ENCODE data around the gene SGPP2.

SGPP2 gene

DNA sequence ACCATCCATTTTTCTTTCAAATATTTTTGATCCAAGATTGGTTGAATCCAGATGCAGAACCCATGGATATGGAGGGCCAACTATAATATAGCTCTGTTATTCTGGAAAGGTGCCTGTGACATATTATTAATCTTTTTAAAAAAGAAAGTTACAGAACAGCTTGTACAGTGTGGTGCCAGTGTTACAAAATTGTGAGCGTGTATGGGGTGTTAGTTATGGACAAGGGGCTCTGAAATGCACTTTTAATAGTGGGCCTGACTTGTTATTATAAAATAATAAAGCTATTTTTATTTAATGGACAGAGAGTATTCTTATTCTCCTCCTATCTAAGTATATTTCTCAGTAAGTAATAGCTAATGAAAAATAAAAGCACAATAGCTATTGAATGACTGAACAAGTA, 120.3 kb downstream of the SGPP2 start:
- Histone ChIP-seq H3F3A (ENCODE audit: insufficient read depth, low read length) (no peaks in the 10 kb centered on the region), H3K9ac (ENCODE audit: low read length) (no peak overlapping the region), H3K9me3 (replicated peaks; ENCODE audit: insufficient read depth, low read length) (no peaks in the 10 kb centered on the region), H3K4me3 (ENCODE audit: low read length) (no peak overlapping the region), H3K4me1 (ENCODE audit: low read length) (no peaks in the 10 kb centered on the region), H3K9me2 (replicated peaks; ENCODE audit: insufficient read depth, low read length) (no peaks in the 10 kb centered on the region), H4K20me1 (ENCODE audit: insufficient read depth, low read length) (no peaks in the 10 kb centered on the region), H3K27me3 (replicated peaks; ENCODE audit: insufficient read depth, low read length) (no peaks in the 10 kb centered on the region), H3K36me3 (replicated peaks; ENCODE audit: insufficient read depth, low read length) (no peaks in the 10 kb centered on the region), H2AFZ (ENCODE audit: low read length) (no peak overlapping the region), H3K27ac (ENCODE audit: low read length) (no peak overlapping the region), H3K4me2 (ENCODE audit: low read depth, low read length) (no peak overlapping the region), H3K79me2 (ENCODE audit: low read length) (no peaks in the 10 kb centered on the region)
- TF ChIP-seq EZH2 (optimal IDR thresholded peaks at IDR 0.05; ENCODE audit: low read depth, low read length) (no peak), EZH2phosphoT487 (IDR thresholded peaks at IDR 0.05; ENCODE audit: low read length) (no peak)
- TF ChIP-seq, protein P1, sequence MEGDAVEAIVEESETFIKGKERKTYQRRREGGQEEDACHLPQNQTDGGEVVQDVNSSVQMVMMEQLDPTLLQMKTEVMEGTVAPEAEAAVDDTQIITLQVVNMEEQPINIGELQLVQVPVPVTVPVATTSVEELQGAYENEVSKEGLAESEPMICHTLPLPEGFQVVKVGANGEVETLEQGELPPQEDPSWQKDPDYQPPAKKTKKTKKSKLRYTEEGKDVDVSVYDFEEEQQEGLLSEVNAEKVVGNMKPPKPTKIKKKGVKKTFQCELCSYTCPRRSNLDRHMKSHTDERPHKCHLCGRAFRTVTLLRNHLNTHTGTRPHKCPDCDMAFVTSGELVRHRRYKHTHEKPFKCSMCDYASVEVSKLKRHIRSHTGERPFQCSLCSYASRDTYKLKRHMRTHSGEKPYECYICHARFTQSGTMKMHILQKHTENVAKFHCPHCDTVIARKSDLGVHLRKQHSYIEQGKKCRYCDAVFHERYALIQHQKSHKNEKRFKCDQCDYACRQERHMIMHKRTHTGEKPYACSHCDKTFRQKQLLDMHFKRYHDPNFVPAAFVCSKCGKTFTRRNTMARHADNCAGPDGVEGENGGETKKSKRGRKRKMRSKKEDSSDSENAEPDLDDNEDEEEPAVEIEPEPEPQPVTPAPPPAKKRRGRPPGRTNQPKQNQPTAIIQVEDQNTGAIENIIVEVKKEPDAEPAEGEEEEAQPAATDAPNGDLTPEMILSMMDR (IDR thresholded peaks at IDR 0.05; ENCODE audit: low read length): no peak
- no peak for DNase-seq

GRCh38 chr2:222545823-222546795, 121.8 kb downstream of the SGPP2 start:
- TF ChIP-seq EZH2phosphoT487 (IDR thresholded peaks at IDR 0.05; ENCODE audit: low read length) (no peak), EZH2 (optimal IDR thresholded peaks at IDR 0.05; ENCODE audit: low read depth, low read length) (no peak)
- TF ChIP-seq, protein P1 (IDR thresholded peaks at IDR 0.05; ENCODE audit: low read length): no peak
- DNase-seq: no peak

DNA sequence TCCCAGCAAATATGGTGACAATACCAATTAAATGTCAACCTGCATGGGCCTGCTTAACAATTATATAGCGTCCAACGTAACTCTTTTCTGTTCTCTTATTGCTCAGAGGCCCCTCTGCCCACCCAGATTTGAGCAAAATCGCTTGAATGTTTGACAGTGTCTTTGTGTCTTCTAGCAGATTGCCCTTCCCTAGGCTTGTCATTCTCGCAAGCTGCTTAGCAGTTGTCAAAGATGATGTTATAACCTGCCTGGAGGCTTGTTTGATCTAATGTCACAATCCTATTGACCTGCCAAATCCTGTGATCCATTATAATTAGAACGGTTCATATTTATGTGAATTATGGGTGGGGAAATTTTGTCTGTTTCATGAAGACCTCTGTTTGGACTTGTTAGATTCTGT, 122.7 kb downstream of the SGPP2 start:
- Histone ChIP-seq H3K79me2 (ENCODE audit: low read length) (no peaks in the 10 kb centered on the region), H3F3A (ENCODE audit: insufficient read depth, low read length) (no peaks in the 10 kb centered on the region), H3K27ac (ENCODE audit: low read length) (no peak overlapping the region), H3K27me3 (replicated peaks; ENCODE audit: insufficient read depth, low read length) (no peaks in the 10 kb centered on the region), H3K4me3 (ENCODE audit: low read length) (no peak overlapping the region), H4K20me1 (ENCODE audit: insufficient read depth, low read length) (no peaks in the 10 kb centered on the region), H3K4me1 (ENCODE audit: low read length) (no peaks in the 10 kb centered on the region), H2AFZ (ENCODE audit: low read length) (no peak overlapping the region), H3K9me3 (replicated peaks; ENCODE audit: insufficient read depth, low read length) (no peaks in the 10 kb centered on the region), H3K36me3 (replicated peaks; ENCODE audit: insufficient read depth, low read length) (no peaks in the 10 kb centered on the region), H3K9me2 (replicated peaks; ENCODE audit: insufficient read depth, low read length) (no peaks in the 10 kb centered on the region), H3K4me2 (ENCODE audit: low read depth, low read length) (no peak overlapping the region), H3K9ac (ENCODE audit: low read length) (no peak overlapping the region)
- TF ChIP-seq EZH2phosphoT487 (IDR thresholded peaks at IDR 0.05; ENCODE audit: low read length) (no peak), EZH2 (optimal IDR thresholded peaks at IDR 0.05; ENCODE audit: low read depth, low read length) (no peak)
- TF ChIP-seq, protein P1 (IDR thresholded peaks at IDR 0.05; ENCODE audit: low read length): no peak
- DNase-seq: no peak

More at GRCh38 chr2:222545823-222546795, 121.8 kb downstream of the SGPP2 start:
- Histone ChIP-seq H3K9me3 (replicated peaks; ENCODE audit: insufficient read depth, low read length) (no peaks in the 10 kb centered on the region), H3K4me1 (ENCODE audit: low read length) (no peaks in the 10 kb centered on the region), H3K27me3 (replicated peaks; ENCODE audit: insufficient read depth, low read length) (no peaks in the 10 kb centered on the region), H3K9me2 (replicated peaks; ENCODE audit: insufficient read depth, low read length) (no peaks in the 10 kb centered on the region), H3F3A (ENCODE audit: insufficient read depth, low read length) (no peaks in the 10 kb centered on the region), H3K27ac (ENCODE audit: low read length) (no peak overlapping the region), H3K79me2 (ENCODE audit: low read length) (no peaks in the 10 kb centered on the region), H4K20me1 (ENCODE audit: insufficient read depth, low read length) (no peaks in the 10 kb centered on the region), H3K9ac (ENCODE audit: low read length) (no peak overlapping the region), H3K36me3 (replicated peaks; ENCODE audit: insufficient read depth, low read length) (no peaks in the 10 kb centered on the region), H3K4me3 (ENCODE audit: low read length) (no peak overlapping the region), H3K4me2 (ENCODE audit: low read depth, low read length) (no peak overlapping the region), H2AFZ (ENCODE audit: low read length) (no peak overlapping the region)
